Astrocyte (in vitro differentiated cells and primary cell): ENCODE measurements around the gene COL23A1. TPM values are rescaled to one million over a fixed set of nuclear protein-coding genes. Genes with fewer than 3 reads are reported as not detected.

Source experiments
- DNase-seq: peaks from one replicate; pipeline ENCODE4 v3.0.0-alpha.2; 2010; ENCODE audit warnings: low read depth
- FAIRE-seq: peaks from 2 replicates; lab custom pipeline; 2011; peaks lifted over from hg19 to GRCh38; lab: Jason Lieb, UNC
- H2AFZ ChIP-seq: 2 replicates; pipeline ENCODE4 v1.6.0; 2012; ENCODE audit warnings: low read depth, low read length, inconsistent platforms
- H3K27ac ChIP-seq: 2 replicates; pipeline ENCODE4 v1.5.1; 2011; ENCODE audit warnings: low read depth, low read length, inconsistent platforms
- H3K27me3 ChIP-seq: 2 replicates; pipeline ENCODE4 v1.6.0; 2011; ENCODE audit warnings: low read length, inconsistent platforms; ENCODE audit not compliant: insufficient read depth
- H3K36me3 ChIP-seq: 2 replicates; pipeline ENCODE4 v1.5.1; 2011; ENCODE audit warnings: low read length, inconsistent platforms; ENCODE audit not compliant: insufficient read depth
- H3K4me1 ChIP-seq: 2 replicates; pipeline ENCODE4 v1.5.1; 2011; ENCODE audit warnings: low read length, inconsistent platforms; ENCODE audit not compliant: insufficient read depth
- H3K4me2 ChIP-seq: 2 replicates; pipeline ENCODE4 v1.6.0; 2012; ENCODE audit warnings: low read length, inconsistent platforms
- H3K4me3 ChIP-seq: 2 replicates; pipeline ENCODE4 v1.5.1; 2011; ENCODE audit warnings: low read depth, mild to moderate bottlenecking, low read length, inconsistent platforms; ENCODE audit not compliant: insufficient read depth
- H3K79me2 ChIP-seq: 2 replicates; pipeline ENCODE4 v1.6.0; 2012; ENCODE audit warnings: mild to moderate bottlenecking, low read length, inconsistent platforms; ENCODE audit not compliant: insufficient read depth
- H3K9ac ChIP-seq: 2 replicates; pipeline ENCODE4 v1.6.0; 2012; ENCODE audit warnings: mild to moderate bottlenecking, low read length, inconsistent platforms
- H3K9me3 ChIP-seq: 2 replicates; pipeline ENCODE4 v1.5.1; 2012; ENCODE audit warnings: low read depth, mild to moderate bottlenecking, low read length, inconsistent platforms; ENCODE audit not compliant: insufficient read depth
- H4K20me1 ChIP-seq: 2 replicates; pipeline ENCODE4 v1.6.0; 2012; ENCODE audit warnings: low read length, inconsistent platforms; ENCODE audit not compliant: insufficient read depth
- H3K27ac Mint-ChIP-seq: one replicate; pipeline ENCODE4 v1.8.0; 2021; ENCODE audit warnings: mild to moderate bottlenecking, mixed read lengths; ENCODE audit not compliant: unreplicated experiment
- H3K27me3 Mint-ChIP-seq: one replicate; pipeline ENCODE4 v1.8.0; 2021; ENCODE audit warnings: low read depth, mixed read lengths; ENCODE audit not compliant: unreplicated experiment
- H3K36me3 Mint-ChIP-seq: one replicate; pipeline ENCODE4 v1.8.0; 2021; ENCODE audit warnings: low read depth, mixed read lengths; ENCODE audit not compliant: unreplicated experiment
- H3K4me1 Mint-ChIP-seq: one replicate; pipeline ENCODE4 v1.8.0; 2021; ENCODE audit warnings: low read depth, mixed read lengths; ENCODE audit not compliant: unreplicated experiment
- H3K4me3 Mint-ChIP-seq: one replicate; pipeline ENCODE4 v1.8.0; 2021; ENCODE audit warnings: mild to moderate bottlenecking, moderate library complexity, mixed read lengths; ENCODE audit not compliant: unreplicated experiment
- H3K9me3 Mint-ChIP-seq: one replicate; pipeline ENCODE4 v1.8.0; 2021; ENCODE audit warnings: mild to moderate bottlenecking, mixed read lengths; ENCODE audit not compliant: unreplicated experiment
- EZH2 ChIP-seq: IDR thresholded peaks from 2 replicates; pipeline ENCODE4 v1.6.1; 2012; ENCODE audit warnings: mild to moderate bottlenecking, low read length, inconsistent platforms; ENCODE audit not compliant: insufficient read depth
- total RNA-seq: library from RNA; stranded (reverse); gene quantifications from 2 replicates; pipeline ENCODE4 v1.2.1, GENCODE V29; 2021
- TF ChIP-seq, protein P1 (sequence below): IDR thresholded peaks from 2 replicates; pipeline ENCODE4 v1.5.1; 2011; ENCODE audit warnings: low read depth, mild to moderate bottlenecking, inconsistent platforms, low read length, moderate library complexity; ENCODE audit not compliant: insufficient read depth

Gene COL23A1
- total RNA-seq, 1 donor from 2014 or later: 0.16 TPM

DNA sequence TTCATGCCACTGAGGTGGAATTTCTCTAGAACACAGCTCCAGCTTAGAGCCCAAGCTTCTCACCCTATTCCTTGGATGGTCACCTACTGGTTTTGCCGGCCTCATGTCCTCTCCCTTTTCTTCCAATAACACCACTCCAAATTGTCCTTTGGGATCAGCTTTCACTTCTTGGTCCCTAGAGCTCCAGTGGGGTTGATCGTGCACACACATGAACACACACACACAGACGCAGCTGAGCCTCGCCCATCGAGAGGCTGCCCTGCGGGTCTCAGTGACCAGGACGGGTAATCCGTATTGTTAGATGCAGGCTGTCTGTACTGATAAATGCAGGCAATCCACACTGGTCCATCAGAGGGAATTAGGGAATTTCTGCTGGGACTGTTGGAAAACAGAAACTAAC lies 6.9 kb downstream of the COL23A1 start:
- H3K27ac Mint-ChIP-seq: no peak overlapping the region
- H3K9me3 Mint-ChIP-seq: no peaks in the 10 kb centered on the region
- DNase-seq (no peak), FAIRE-seq (no peak)
- no peak overlapping the region for H3K4me2 ChIP-seq
- TF ChIP-seq EZH2: no peak
- TF ChIP-seq, protein P1, sequence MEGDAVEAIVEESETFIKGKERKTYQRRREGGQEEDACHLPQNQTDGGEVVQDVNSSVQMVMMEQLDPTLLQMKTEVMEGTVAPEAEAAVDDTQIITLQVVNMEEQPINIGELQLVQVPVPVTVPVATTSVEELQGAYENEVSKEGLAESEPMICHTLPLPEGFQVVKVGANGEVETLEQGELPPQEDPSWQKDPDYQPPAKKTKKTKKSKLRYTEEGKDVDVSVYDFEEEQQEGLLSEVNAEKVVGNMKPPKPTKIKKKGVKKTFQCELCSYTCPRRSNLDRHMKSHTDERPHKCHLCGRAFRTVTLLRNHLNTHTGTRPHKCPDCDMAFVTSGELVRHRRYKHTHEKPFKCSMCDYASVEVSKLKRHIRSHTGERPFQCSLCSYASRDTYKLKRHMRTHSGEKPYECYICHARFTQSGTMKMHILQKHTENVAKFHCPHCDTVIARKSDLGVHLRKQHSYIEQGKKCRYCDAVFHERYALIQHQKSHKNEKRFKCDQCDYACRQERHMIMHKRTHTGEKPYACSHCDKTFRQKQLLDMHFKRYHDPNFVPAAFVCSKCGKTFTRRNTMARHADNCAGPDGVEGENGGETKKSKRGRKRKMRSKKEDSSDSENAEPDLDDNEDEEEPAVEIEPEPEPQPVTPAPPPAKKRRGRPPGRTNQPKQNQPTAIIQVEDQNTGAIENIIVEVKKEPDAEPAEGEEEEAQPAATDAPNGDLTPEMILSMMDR: no peak
- no peak overlapping the region for H2AFZ ChIP-seq
- peaks cover 3% of the 10 kb centered on the region for H3K9me3 ChIP-seq
- no peaks in the 10 kb centered on the region for H3K4me1 ChIP-seq
- peaks cover 17% of the 10 kb centered on the region for H3K27me3 ChIP-seq
- no peak overlapping the region for H3K4me3 ChIP-seq
- H3K27ac ChIP-seq: no peak overlapping the region
- no peaks in the 10 kb centered on the region for H3K79me2 ChIP-seq
- peaks cover 73% of the 10 kb centered on the region for H3K27me3 Mint-ChIP-seq
- no peak overlapping the region for H3K4me3 Mint-ChIP-seq
- H3K36me3 ChIP-seq: no peaks in the 10 kb centered on the region
- H4K20me1 ChIP-seq: no peaks in the 10 kb centered on the region
- H3K36me3 Mint-ChIP-seq: no peaks in the 10 kb centered on the region
- H3K9ac ChIP-seq: no peak overlapping the region
- H3K4me1 Mint-ChIP-seq: no peaks in the 10 kb centered on the region

DNA sequence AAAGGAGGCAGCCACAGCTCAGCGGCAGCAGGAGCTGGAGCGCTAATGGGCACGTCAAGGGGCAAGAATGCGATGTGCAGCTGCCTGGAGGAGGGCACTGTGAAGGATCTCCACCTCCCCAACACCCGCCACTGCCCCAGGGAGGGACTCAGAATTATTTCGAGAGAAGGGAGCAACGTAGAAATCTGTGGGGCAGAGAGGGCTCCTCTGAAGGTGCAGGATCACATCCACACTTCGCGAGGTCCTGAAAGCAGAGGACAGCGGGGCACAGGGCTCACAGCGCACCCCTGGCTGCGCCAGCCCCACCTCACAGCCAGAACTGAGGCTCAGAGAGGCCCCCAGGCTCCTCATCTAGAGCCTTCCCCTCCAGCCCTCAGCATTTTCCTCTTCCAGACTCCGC lies 7.9 kb downstream of the COL23A1 start:
- Histone ChIP-seq H2AFZ (no peak overlapping the region), H3K27ac (no peak overlapping the region), H3K9ac (no peak overlapping the region), H3K4me3 (no peak overlapping the region), H3K4me2 (no peak overlapping the region), H4K20me1 (no peaks in the 10 kb centered on the region), H3K9me3 (peaks cover 3% of the 10 kb centered on the region), H3K36me3 (no peaks in the 10 kb centered on the region), H3K4me1 (no peaks in the 10 kb centered on the region), H3K79me2 (no peaks in the 10 kb centered on the region), H3K27me3 (peaks cover 7% of the 10 kb centered on the region)
- Mint-ChIP-seq H3K27me3 (peaks cover 70% of the 10 kb centered on the region), H3K4me1 (no peaks in the 10 kb centered on the region), H3K4me3 (no peak overlapping the region), H3K9me3 (no peaks in the 10 kb centered on the region), H3K36me3 (no peaks in the 10 kb centered on the region), H3K27ac (no peak overlapping the region)
- no peak for DNase-seq
- FAIRE-seq: no peak
- TF ChIP-seq EZH2: no peak
- TF ChIP-seq, protein P1: no peak

DNA sequence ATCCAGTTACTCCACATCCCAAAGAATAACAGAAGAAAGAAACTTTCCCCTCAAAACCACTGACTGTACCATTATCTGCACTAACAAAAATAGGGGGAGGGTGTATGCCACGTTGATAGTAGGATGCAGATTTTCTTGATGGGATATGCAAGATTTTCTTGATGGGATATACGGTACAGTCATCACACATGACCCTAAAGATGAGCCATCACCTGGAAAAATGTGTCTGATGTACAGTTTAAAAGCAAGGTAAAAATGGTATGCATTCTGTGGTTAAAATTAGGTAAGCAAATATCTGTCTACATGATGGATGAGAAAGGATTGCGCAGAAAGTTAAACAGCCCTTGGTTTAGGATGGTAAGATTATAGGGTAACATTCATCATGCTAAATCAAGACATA lies 8.6 kb downstream of the COL23A1 start:
- Histone ChIP-seq H4K20me1 (no peaks in the 10 kb centered on the region), H3K4me2 (no peak overlapping the region), H3K9me3 (peaks cover 3% of the 10 kb centered on the region), H3K79me2 (no peaks in the 10 kb centered on the region), H3K9ac (no peak overlapping the region), H3K27me3 (peaks cover under 1% of the 10 kb centered on the region), H3K36me3 (no peaks in the 10 kb centered on the region), H2AFZ (no peak overlapping the region), H3K4me3 (no peak overlapping the region), H3K4me1 (no peaks in the 10 kb centered on the region), H3K27ac (no peak overlapping the region)
- Mint-ChIP-seq H3K9me3 (no peaks in the 10 kb centered on the region), H3K4me1 (no peaks in the 10 kb centered on the region), H3K36me3 (no peaks in the 10 kb centered on the region), H3K27me3 (peaks cover 66% of the 10 kb centered on the region), H3K4me3 (no peak overlapping the region), H3K27ac (no peak overlapping the region)
- TF ChIP-seq, protein P1: no peak
- no peak for TF ChIP-seq EZH2
- no peak for FAIRE-seq
- DNase-seq: no peak
